Measurements from ENCODE around the gene RPS6KA5. TPM values are rescaled to one million over a fixed set of nuclear protein-coding genes. Genes with fewer than 3 reads are reported as not detected.
A peak's percentile ranks its signal among the peaks of the same experiment; 100 is the strongest.
"Not testable (repeated sequence)": the region's sequence is repeated elsewhere in the genome, so short reads cannot be mapped to it uniquely, and the experiment has no call there.

RPS6KA5 gene
- total RNA-seq, 4 donors from 2014 or later: 3.1 to 10.5 (median 8.1) TPM

- H3K36me3 ChIP-seq: peaks cover 0 to 6% (median 0%) of the 10 kb centered on the region in 3 donors
- DNase-seq: no peak
- WGBS, 2 donors: 90 to 94% methylated on average over 4 of the region's 4 CpGs
- H3K9me3 ChIP-seq: peaks cover 0 to 4% (median 0%) of the 10 kb centered on the region in 3 donors
- H3K27ac ChIP-seq: no peak overlapping the region
- TF ChIP-seq POLR2A (IDR thresholded peaks at IDR 0.05) (no peak), CTCF (IDR thresholded peaks at IDR 0.05) (no peak)
- no peaks in the 10 kb centered on the region for H3K27me3 ChIP-seq
- peaks cover 0 to 11% (median 9%) of the 10 kb centered on the region in 3 donors for H3K4me1 ChIP-seq
- H3K4me3 ChIP-seq: no peak overlapping the region
- intact Hi-C loops (cut with DNase I): no loop called here
These were observed 28.8 kb downstream of the RPS6KA5 start for GRCh38 chr14:91031666-91032065.

DNA sequence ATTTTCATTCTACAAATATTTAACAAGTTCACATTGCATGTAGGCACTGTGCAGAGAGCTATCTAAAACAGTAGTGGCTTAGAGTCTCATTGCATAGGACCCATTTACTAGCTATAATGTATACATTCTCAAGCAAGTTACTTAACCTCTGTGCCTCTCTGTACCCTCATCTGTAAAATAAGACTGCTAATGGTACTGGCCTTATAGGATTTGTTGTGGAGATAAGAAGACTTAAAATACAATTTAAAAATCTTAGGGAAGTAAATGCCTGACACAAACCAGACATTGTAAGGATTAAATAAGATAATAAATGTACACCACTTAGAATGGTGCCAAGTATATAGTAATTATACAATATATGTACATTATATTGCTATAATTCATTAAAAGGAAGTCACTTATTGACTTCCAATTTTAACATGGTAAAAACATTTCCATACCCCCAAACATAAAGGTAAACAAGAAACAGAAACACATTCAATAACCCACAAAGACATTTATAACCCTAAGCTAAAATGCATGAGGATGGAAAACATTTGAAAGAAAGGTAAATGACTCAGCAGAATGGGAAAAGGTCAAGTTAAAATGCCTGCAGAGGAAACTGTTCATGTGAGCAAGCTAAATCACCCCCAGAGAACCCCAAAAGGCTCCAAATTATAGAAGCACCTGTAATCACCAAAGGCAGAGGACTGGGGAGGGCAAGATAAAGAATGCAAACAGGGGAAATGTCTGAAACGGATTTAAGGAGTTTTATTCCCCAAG, 30.8 kb downstream of the RPS6KA5 start:
- H3K4me1 ChIP-seq: peaks cover 0 to 11% (median 9%) of the 10 kb centered on the region in 3 donors
- intact Hi-C loops (cut with DNase I): no loop called here
- no peaks in the 10 kb centered on the region for H3K27me3 ChIP-seq
- peaks cover 0 to 6% (median 0%) of the 10 kb centered on the region in 3 donors for H3K36me3 ChIP-seq
- H3K9me3 ChIP-seq: peaks cover 0 to 4% (median 0%) of the 10 kb centered on the region in 3 donors
- TF ChIP-seq CTCF (IDR thresholded peaks at IDR 0.05) (no peak), POLR2A (IDR thresholded peaks at IDR 0.05) (no peak)
- DNase-seq: no peak
- 57 to 93% methylated on average over 1 of the region's 1 CpG for WGBS, 2 donors
- H3K4me3 ChIP-seq: no peak overlapping the region
- no peak overlapping the region for H3K27ac ChIP-seq

DNA sequence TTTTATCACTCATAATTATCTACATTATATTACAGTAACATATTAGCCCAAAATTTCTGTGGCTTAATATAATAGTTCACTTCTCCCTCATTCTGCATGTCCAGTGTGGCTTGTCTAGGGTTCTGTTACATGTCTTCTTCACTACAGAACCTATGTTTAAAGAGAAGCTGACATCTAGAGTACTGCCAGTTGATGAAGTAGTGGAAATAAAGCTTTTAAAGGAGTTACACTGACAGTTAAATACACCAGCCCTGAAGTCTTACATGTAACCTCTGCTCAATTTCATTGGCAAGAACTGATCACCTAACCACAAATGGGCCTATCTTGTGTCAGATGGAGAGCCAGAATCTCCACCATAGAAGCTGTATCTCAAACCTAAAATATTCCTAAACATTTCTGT, 32.9 kb downstream of the RPS6KA5 start:
- Histone ChIP-seq H3K4me3 (no peak overlapping the region), H3K27ac (no peak overlapping the region), H3K4me1 (peaks cover 0 to 13% (median 11%) of the 10 kb centered on the region in 3 donors), H3K9me3 (no peaks in the 10 kb centered on the region), H3K27me3 (no peaks in the 10 kb centered on the region), H3K36me3 (no peaks in the 10 kb centered on the region)
- no peak for DNase-seq
- intact Hi-C loops (cut with DNase I): no loop called here
- no peak for TF ChIP-seq CTCF (IDR thresholded peaks at IDR 0.05)
- no peak for TF ChIP-seq POLR2A (IDR thresholded peaks at IDR 0.05)

- intact Hi-C loops (cut with DNase I); DNase-seq; H3K27me3 ChIP-seq; H3K36me3 ChIP-seq; H3K9me3 ChIP-seq: not testable (repeated sequence)
- WGBS, 2 donors: 37 to 41% methylated on average over 9 of the region's 9 CpGs
- H3K4me3 ChIP-seq: peak overlapping the region; percentile 22 to 62 (median 42)
- H3K27ac ChIP-seq: peak overlapping the region; percentile 74 to 87 (median 84)
- peaks cover 0 to 15% (median 14%) of the 10 kb centered on the region in 3 donors for H3K4me1 ChIP-seq
These were observed 37.8 kb downstream of the RPS6KA5 start for GRCh38 chr14:91022622-91023028.

DNA sequence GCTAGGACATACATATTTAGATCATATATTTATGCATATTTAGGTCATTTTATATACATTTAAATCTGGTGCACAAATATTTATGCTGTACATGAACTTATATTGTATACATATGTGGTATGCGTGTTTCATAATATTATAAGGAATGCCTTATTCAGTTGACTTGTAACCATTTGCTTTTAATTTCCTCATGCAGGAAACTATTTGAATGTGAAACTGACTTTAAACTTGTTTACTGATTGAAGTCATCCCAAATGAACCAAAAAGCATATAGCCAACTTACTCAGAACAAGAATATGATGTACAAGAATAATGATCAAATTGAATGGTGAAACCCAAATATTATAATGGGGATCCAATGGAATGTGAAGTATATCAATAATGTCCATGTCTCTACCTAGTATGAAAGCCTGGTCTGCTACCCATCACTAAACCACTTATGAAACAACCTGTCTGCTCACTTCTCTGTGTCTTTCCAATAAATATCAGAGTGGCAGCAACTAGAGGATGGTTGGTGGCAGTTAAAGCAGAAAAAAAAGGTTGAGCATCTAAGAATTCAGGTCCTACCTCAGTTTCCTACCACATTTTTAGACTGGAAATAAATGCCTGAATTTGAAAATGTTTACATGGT, 38.3 kb downstream of the RPS6KA5 start:
- intact Hi-C loops (cut with DNase I): no loop called here
- Histone ChIP-seq H3K27me3 (no peaks in the 10 kb centered on the region), H3K4me3 (peak overlapping the region; percentile 22 to 62 (median 42)), H3K9me3 (no peaks in the 10 kb centered on the region), H3K27ac (peak overlapping the region; percentile 74 to 87 (median 84)), H3K4me1 (peaks cover 0 to 15% (median 14%) of the 10 kb centered on the region in 3 donors), H3K36me3 (no peaks in the 10 kb centered on the region)
- DNase-seq: no peak
- 96 to 100% methylated on average over 1 of the region's 1 CpG for WGBS, 2 donors
- TF ChIP-seq POLR2A (IDR thresholded peaks at IDR 0.05) (no peak), CTCF (IDR thresholded peaks at IDR 0.05) (no peak)
